HK-2 (cell line): Measurements from ENCODE around the gene WDHD1.
A peak's percentile ranks its signal among the peaks of the same experiment; 100 is the strongest.
"Not testable (repeated sequence)": the region's sequence is repeated elsewhere in the genome, so short reads cannot be mapped to it uniquely, and the experiment has no call there.

Experiments used
- DNase-seq: peaks from one replicate; pipeline ENCODE4 v3.0.0-alpha.2; 2018; ENCODE audit not compliant: unreplicated experiment

WDHD1 gene

DNA sequence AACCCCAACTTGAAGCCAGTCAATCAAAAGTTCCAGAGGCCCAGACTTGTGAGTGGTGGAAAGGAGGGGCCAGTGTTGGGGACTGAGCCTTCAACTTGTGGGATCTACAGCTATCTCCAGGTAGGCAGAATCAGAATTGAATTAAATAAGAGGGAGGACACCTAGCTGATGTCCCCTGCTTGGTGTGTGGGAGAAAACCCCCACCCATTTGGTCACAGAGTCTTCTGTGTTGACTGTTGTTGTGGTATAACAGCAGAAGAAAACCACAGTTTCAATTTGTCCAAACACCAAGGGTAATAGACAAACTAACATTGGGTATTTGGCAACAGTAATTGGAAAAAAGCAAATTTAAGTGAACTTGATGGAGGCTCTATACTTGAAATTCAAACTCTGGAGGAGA is 120.8 kb downstream of the WDHD1 start:
- no peak for DNase-seq

DNA sequence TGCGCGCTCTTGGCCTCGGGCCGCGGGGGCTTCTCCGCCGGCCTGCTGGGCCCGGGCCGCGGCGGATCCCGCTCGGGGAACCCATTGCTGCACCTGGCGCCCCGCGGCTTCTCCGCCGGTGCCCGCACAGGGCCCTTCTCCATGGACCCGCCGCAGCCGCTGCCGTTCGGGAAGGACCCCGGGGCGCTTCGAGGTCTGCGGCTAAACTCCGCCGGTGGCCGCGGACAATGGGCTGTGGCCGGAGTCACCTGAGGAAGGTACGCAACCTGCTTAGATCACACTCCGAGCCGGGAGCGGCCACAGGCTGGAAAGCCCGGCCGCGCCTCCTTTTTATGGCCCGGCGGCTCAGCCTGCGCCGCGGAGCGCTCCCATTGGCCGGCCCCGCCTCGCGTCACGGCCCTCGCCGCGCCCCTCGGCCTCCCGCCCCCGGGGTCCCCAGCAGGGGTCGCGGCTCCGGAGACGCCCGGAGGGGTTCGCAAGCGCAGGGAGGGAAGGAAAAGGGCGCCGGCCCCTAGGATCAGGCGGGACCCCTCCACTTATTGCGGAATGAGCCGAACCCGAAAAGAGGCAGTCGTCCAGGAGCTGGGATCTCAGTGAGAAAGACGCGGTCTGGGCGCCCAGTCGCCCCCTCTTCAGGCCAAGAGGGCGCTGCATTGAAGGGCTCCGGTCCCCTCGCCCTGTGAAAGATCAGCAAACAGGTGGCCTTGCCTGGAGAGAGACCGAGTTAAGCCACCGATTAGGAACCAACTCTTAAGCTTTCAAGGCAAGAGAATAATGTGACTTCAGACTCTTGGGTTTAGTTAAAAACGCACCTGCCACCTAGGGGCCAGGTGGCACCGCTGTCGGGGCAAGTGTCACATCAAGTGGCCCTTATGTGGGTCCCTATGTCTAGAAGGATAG is 124.1 kb downstream of the WDHD1 start, which contains the start of gene GCH1:
Gene GCH1 (minus strand): TSS at position 306 of the 900 bp plus-strand sequence. CDS start 163 bp downstream, at position 143.
- peak; percentile 78 for DNase-seq

DNA sequence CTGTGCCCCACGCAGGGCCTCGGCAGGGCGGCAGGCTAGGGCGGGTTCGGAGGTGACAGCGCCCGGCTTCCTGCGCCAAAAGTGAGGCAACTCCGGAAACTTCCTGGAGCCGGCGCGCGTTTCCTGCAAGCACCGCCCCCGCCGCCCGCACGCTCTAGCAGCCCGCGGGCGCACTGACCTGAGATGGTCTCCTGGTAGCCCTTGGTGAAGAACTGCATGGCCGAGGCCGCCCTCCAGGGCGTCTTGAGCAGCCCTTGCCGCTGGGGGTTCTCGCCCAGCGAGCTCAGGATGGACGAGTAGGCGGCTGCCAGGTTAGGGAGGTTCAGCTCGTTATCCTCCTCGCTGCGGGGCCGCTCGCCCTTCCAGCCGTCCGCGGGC is 124.8 kb downstream of the WDHD1 start:
- peak; percentile 74 for DNase-seq

DNA sequence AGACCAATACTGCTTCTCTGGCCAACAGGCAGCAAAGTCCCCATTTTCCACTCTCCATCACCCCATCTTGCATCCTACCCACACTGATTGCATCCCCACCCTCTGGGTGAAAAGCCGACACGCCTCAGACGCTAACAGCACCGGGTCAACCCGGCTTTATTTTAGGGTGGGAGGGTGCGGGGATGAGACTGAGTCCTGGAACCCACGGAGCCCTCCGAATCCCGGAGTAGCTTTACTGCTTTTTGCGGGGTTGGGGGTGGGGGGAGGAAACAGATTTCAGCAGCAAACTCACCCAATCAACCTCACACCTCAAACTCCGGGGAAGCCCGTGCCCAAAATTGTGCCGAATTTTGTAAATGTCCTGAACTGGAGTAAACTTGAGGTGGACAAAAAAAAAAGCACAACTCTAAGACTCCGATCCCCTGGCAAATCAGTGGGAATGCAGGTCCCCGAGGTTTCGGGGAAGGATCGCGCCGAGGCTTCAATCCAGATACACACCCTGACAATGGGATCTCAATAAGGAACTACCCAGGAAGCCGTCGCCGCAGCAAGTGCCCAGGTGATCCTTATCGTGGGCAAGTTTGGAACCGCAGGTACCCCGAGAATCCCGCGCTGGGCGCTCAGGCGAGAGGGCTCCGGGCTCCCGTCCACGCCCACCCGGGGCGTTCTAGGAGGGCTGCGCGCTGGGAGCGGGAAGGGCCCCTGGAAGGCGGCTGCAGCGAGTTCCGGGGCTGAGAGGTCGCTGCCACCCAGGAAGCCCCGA is 125.3 kb downstream of the WDHD1 start:
- DNase-seq, result no peak

DNA sequence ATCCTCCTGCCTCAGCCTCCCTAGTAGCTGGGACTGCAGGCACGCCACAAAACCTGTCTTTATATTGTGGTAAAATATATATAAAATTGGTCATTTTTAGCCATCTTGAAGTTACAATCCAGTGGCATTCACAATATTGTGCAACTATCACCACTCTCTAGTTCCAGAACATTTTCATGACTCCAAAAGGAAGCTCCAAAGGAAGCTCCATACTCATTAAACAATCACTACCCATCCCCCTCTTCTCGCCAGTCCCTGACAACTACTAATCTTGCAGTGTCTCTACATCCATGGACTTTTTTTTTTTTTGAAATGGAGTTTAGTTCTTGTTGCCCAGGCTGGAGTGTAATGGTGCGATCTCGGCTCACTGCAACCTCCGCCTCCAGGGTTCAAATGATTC is 127.3 kb downstream of the WDHD1 start:
- no peak for DNase-seq

GRCh38 chr14:54897809-54898555 is 128.9 kb downstream of the WDHD1 start:
- DNase-seq, result not testable (repeated sequence)

GRCh38 chr14:54895683-54896082 is 131.2 kb downstream of the WDHD1 start:
- no peak for DNase-seq

- DNase-seq, result no peak
These were observed 131.9 kb downstream of the WDHD1 start for GRCh38 chr14:54894995-54895394.

- DNase-seq, result peak; percentile 13
These were observed 133.6 kb downstream of the WDHD1 start for GRCh38 chr14:54893151-54893760.

- no peak for DNase-seq
These were observed 135.2 kb downstream of the WDHD1 start for GRCh38 chr14:54891471-54892245.

DNA sequence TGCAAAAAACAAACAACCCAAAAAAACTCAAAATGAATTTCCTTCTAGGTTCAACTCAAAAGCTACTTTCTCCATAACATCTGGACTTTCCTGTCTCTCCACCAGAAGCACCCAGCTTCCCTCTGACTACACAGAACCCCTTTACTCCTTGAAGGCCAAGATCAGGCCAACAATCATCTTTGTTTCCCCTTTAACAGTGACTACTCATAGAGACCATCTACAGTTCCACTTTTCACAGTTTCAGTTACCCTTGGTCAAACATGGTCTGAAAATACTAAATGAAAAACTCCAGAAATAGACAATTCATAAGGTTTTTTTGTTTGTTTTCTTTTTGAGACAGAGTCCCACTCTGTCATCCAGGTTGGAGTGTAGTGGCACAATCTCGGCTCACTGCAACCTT is 136.1 kb downstream of the WDHD1 start:
- no peak for DNase-seq

DNA sequence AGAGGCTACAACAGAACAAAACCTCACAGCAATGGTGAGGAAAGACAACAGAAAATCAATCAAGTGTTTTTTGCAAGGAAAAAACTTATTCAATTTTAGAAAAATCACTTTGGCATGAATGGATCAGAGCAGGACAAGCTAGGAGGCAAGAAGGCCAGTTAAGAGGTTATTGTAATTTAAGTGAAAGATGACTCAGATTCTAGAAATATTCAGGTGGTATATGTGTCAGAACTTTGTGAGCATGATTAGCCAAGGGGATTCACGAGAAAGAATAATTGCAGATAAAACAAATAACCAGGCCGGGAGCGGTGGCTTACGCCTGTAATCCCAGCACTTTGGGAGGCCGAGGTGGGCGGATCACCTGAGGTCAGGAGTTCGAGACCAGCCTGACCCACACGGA is 137.0 kb downstream of the WDHD1 start:
- DNase-seq, result no peak
